Dermis microvascular lymphatic vessel endothelial cell (primary cell): ENCODE data around the gene MYO3B. TPM values are rescaled to one million over a fixed set of nuclear protein-coding genes. Genes with fewer than 3 reads are reported as not detected.

Experiments
- DNase-seq, 2 donors: peaks; one replicate each; pipeline versions ENCODE4 v3.0.0 to v3.0.0-alpha.2; 2010; ENCODE audit warnings: low read depth in 2 of 2
- total RNA-seq: library from RNA; depleted of rRNA; stranded (reverse); fragments of >200 nt; gene quantifications from 2 replicates; pipeline ENCODE4 v1.2.1, GENCODE V29; 2014

MYO3B gene
- total RNA-seq, 1 donor from 2014 or later: not detected

DNA sequence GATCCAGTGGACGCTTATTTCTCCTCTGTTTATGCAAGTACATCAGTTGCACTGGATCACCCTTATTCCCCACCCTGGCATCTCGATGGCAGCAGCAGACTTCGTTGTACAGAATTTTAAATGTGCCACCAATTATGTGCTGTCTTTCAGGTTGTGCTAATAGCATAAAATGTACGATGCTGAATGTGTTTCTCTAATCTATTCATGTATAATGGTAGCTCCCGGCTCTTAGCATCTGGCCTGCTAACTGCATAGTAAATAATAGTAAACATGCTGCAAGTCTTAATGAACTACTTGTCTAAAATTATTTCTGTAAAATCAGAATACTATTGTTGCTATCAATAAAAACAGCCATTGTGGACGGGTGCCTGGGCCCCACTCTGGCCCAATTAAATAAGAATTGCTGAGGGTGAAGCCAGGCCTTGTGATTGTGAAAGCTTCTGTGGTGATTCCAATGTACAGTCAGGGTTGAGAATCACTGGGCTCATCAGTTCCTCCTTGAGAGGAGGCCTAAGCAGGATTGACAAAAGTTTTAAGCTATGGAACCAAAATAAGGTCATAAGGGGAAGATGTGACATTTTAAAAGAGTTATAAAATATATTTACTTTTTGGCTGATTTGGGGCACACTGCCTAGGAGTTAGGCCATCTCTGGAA is 14.4 kb upstream of the MYO3B start:
- DNase-seq: no peak

DNA sequence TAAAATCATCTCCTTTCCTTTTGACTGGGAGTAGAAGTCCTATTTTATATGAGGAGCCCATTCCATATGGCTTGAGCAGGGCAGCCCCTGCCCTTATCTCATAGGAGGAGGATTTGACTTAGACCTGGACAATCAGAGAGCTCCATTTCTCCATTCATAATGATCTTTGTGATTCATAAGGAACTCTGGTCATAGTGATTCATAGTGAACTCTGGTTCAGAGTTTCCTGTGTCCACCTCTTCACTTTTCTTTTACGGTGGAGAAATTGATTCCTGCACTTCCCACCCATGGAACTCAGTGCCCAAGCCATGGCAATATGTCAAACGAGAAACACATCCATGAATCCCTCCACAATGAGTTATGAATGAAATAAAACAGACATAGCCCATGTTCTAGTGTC is 12.8 kb upstream of the MYO3B start:
- DNase-seq: peak in 1 of 2 donors; percentile 34

DNA sequence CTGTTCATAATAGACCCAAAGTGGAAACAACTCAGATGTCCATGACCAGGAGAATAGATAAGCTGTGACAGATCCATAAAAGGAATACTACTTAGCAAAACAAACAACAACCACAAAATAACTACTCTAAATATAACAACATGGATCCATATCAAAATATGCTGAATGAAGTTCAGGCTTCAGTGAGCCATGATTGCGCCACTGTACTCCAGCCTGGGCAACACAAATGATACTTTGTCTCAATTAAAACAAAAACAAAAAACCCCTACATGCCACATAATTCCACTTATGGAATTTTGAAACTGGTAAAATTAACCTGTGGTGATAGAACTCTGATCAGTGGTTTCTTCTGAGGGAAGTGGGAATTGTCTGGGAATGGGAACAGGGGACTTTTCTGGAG is 11.2 kb upstream of the MYO3B start:
- DNase-seq: no peak

- DNase-seq: no peak
These were observed 7.5 kb upstream of the MYO3B start for GRCh38 chr2:170170281-170171040.

DNA sequence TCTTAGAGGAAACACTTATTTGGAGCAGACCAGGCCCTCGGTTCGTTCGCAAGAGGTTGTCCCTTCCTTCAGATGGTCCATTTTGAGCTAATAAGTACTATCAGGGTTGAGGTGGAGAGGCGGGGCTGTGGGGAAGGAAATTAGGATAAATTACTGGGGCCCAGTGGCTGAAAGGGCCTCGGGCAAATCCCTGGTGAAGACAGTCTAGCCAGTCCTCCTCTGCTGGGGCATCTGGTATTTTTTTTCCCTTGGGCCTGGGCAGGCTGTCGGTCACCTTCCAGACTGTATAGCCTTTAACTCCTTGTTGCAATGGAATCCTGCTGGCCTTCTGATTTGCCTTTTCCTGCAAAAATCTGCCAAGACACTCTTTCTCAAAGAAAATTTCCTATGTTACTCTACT is 1.7 kb upstream of the MYO3B start:
- no peak for DNase-seq

GRCh38 chr2:170180031-170180566 is 2.2 kb downstream of the MYO3B start:
- no peak for DNase-seq

- no peak for DNase-seq
These were observed 3.7 kb downstream of the MYO3B start for GRCh38 chr2:170181602-170182001.

DNA sequence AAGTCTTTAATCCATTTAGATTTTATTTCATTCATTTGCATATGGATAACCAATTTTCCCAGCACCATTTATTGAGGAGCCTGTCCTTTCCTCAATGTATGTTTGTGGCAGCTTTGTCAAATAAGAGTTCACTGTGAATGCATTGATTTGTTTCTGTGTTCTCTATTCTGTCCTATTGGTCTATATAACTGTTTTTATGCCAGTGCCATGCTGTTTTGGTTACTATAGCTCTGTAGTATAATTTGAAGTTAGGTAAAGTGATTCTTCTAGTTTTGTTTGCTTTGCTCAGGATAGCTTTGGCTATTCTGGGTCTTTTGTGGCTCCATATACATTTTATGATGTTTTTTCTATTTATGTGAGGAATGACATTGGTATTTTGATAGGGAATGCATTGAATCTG is 7.4 kb downstream of the MYO3B start:
- DNase-seq: no peak

- DNase-seq: no peak
These were observed 11.8 kb downstream of the MYO3B start for GRCh38 chr2:170189757-170190156.

GRCh38 chr2:170190172-170190571 is 12.2 kb downstream of the MYO3B start:
- no peak for DNase-seq

GRCh38 chr2:170191166-170191866 is 13.4 kb downstream of the MYO3B start:
- DNase-seq: no peak

DNA sequence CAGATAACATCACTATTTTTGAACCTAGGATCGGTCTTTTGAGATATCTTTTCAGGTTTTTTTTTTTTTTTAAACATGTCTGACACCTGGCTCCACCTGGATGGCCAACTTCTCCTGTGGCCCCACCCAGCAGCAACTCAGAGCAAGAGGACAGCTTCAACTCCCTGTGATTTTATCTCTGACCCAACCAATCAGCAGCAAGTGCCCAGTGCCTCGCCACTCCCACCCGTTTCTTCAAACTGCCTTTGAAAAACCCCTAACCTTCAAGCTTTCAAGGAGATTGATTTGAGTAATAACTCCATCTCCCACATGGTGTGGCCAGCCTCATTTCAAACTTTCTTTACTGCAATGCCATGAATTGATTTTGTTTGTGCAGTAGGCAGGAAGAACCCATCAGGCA is 19.0 kb downstream of the MYO3B start:
- DNase-seq: no peak

GRCh38 chr2:170201275-170201674 is 23.3 kb downstream of the MYO3B start:
- no peak for DNase-seq

DNA sequence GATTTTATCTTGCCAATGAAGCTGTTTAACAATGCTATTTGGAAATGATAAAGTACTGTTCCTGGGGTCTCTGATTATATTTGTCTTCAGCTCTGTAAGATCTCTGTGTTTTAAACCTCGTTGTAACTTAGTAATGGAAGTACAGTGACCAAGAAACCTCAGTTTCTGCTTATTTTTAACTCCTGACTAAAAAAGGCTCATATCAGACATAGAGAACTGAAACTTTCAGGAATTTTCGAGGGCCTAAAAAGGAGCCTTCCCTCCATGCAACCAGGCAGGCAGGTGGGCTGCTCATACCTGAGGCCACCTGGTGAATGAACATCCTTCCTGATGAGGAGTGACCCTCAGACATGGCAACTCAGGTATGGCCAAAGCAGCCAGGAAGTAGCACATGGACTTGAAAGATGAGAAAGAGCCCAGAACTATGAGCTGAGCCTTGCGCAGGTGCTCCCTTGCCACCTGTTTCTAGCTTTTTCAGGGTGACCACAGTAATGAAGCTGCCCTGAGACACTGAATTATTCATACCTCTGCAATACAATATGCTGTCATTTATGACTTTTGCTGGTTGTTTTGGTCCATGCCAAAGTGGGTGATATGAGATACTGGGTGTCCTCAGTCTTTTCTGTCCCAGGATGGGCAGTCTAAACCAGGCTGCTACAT is 23.9 kb downstream of the MYO3B start:
- DNase-seq: no peak

DNA sequence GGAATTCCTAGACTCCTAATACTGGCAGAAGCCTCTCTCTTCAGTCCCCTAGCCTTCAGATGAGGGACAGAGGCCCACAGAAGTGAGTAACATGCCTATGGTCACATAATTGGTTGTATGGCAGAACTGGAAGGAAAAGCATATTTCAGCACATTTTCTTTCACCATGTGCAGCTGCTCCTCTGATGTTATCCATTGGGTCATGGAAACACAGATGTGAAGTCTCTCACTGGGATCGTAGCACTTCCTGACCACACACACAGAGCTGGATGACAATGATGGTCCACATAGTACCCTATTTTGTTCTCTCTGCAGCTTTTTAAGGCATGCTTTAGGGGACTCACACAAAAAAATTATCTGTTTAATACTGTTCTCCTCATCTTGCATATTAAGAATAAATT is 24.5 kb downstream of the MYO3B start:
- DNase-seq: peak in 1 of 2 donors; percentile 35

DNA sequence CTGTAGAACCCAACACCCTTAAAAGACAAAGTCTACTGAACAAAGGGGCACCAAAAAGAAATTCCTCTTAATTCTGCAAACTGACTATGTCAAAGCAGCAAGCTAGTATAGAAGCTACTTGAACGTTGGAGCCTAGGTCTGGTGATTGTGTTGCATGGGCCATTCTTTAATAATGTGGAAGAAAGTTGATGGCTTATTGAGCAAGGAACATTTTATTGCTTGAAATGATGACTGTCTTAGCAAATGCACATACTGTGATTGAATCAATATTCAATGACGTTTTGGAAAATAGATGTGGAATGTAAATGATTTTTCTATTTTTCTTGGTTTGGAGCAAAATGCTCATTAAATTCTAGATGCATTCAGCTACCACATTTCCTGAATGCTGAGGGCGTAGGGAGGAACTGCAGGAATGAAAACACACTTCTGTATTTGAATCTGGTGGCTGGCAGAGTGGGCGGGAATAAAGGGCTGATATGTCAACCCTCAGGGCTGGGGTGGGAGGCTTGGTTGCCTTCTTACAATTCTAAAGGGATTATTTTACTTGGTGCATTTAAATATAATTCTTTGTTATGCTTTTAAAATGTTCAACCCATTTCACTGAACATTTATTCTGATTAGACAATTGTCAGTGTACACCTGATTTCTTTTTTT is 26.5 kb downstream of the MYO3B start:
- no peak for DNase-seq

GRCh38 chr2:170206246-170206645 is 28.3 kb downstream of the MYO3B start:
- no peak for DNase-seq

GRCh38 chr2:170206805-170207407 is 29.0 kb downstream of the MYO3B start:
- no peak for DNase-seq

GRCh38 chr2:170207901-170208300 is 30.0 kb downstream of the MYO3B start:
- DNase-seq: no peak

GRCh38 chr2:170208967-170209366 is 31.0 kb downstream of the MYO3B start:
- DNase-seq: no peak
